Measurements from ENCODE around the gene IMP3.

GRCh38 chr15:75688278-75688557 is 48.2 kb upstream of the IMP3 start:
- TF ChIP-seq POLR2AphosphoS5 (IDR thresholded peaks at IDR 0.05; ENCODE audit: low read depth, low read length) (no peak), FOXP2 (optimal IDR thresholded peaks at IDR 0.05; ENCODE audit: borderline replicate concordance, extremely low read depth, extremely low read length, insufficient read depth) (no peak), TAF1 (IDR thresholded peaks at IDR 0.05; ENCODE audit: borderline replicate concordance, insufficient read depth, low read length) (no peak), SIN3A (IDR thresholded peaks at IDR 0.05; ENCODE audit: borderline replicate concordance, insufficient read depth, low read length) (no peak), REST (IDR thresholded peaks at IDR 0.05; ENCODE audit: insufficient read depth in 1 of 2, low read depth in 2 of 2, low read length in 2 of 2) (no peak)
